Keratinocyte (primary cell): ENCODE results near the gene IQCK. TPM values are rescaled to one million over a fixed set of nuclear protein-coding genes. Genes with fewer than 3 reads are reported as not detected.

Experiments
- DNase-seq: peaks from one replicate; pipeline ENCODE4 v3.0.0-alpha.2; 2011; ENCODE audit warnings: low read depth, missing footprints, low spot score
- FAIRE-seq: peaks from 2 replicates; lab custom pipeline; 2011; peaks lifted over from hg19 to GRCh38; lab: Jason Lieb, UNC
- H2AFZ ChIP-seq: 2 replicates; pipeline ENCODE4 v1.6.0; 2012; ENCODE audit warnings: low read length, control low read depth, inconsistent platforms; ENCODE audit not compliant: control insufficient read depth
- H3K27ac ChIP-seq: 2 replicates; pipeline ENCODE4 v1.5.1; 2011; ENCODE audit warnings: low read length; ENCODE audit not compliant: control insufficient read depth, insufficient read depth
- H3K27me3 ChIP-seq: 3 replicates; pipeline ENCODE4 v1.6.0; 2011; ENCODE audit warnings: low read length; ENCODE audit not compliant: control insufficient read depth, insufficient read depth; ENCODE audit errors: extremely low read depth
- H3K36me3 ChIP-seq, 2 experiments: 2 replicates in 1 of 2; 3 replicates in 1 of 2; pipeline ENCODE4 v1.5.1; 2011; ENCODE audit warnings: low read length in 2 of 2, mild to moderate bottlenecking in 1 of 2; ENCODE audit not compliant: control insufficient read depth in 2 of 2, insufficient read depth in 2 of 2; ENCODE audit errors: extremely low read depth in 1 of 2
- H3K4me1 ChIP-seq: 3 replicates; pipeline ENCODE4 v1.5.1; 2011; ENCODE audit warnings: low read length; ENCODE audit not compliant: control insufficient read depth, insufficient read depth; ENCODE audit errors: extremely low read depth
- H3K4me2 ChIP-seq: 3 replicates; pipeline ENCODE4 v1.6.0; 2011; ENCODE audit warnings: low read depth, low read length; ENCODE audit not compliant: control insufficient read depth, insufficient read depth; ENCODE audit errors: extremely low read depth
- H3K4me3 ChIP-seq, 3 experiments: fragments of 200-600 bp in 1 of 3; sonication (generic) in 1 of 3; 2 replicates in 2 of 3; 3 replicates in 1 of 3; pipeline ENCODE4 v1.5.1; 2011 to 2016; ENCODE audit warnings: low read length in 3 of 3, mild to moderate bottlenecking in 3 of 3, control low read depth in 2 of 3, inconsistent platforms in 1 of 3, low read depth in 1 of 3, mixed read lengths in 1 of 3, mixed run types in 1 of 3, moderate library complexity in 1 of 3; ENCODE audit not compliant: control insufficient read depth in 2 of 3, insufficient read depth in 2 of 3; ENCODE audit errors: extremely low read depth in 1 of 3
- H3K79me2 ChIP-seq: 2 replicates; pipeline ENCODE4 v1.6.0; 2012; ENCODE audit warnings: low read length; ENCODE audit not compliant: control insufficient read depth, insufficient read depth
- H3K9ac ChIP-seq: 3 replicates; pipeline ENCODE4 v1.6.0; 2011; ENCODE audit warnings: low read length; ENCODE audit not compliant: control insufficient read depth, insufficient read depth; ENCODE audit errors: extremely low read depth
- H3K9me1 ChIP-seq: 3 replicates; pipeline ENCODE4 v1.6.0; 2011; ENCODE audit warnings: low read length; ENCODE audit not compliant: control insufficient read depth, insufficient read depth; ENCODE audit errors: extremely low read depth
- H3K9me3 ChIP-seq: 2 replicates; pipeline ENCODE4 v1.5.1; 2012; ENCODE audit warnings: low read depth, low read length; ENCODE audit not compliant: control insufficient read depth
- H4K20me1 ChIP-seq: 3 replicates; pipeline ENCODE4 v1.6.0; 2011; ENCODE audit warnings: low read length; ENCODE audit not compliant: control insufficient read depth, insufficient read depth; ENCODE audit errors: extremely low read depth
- EZH2 ChIP-seq: IDR thresholded peaks from one replicate; pipeline ENCODE4 v1.6.1; 2012; ENCODE audit warnings: inconsistent platforms, mild to moderate bottlenecking, low read length, moderate library complexity
- dilution Hi-C: fragments of 300-500 bp; cut with MboI; formaldehyde crosslinking; loops from one replicate; pipeline ENCODE4 v1.7.0; 2020; ENCODE audit warnings: low sequenced_read_pairs; ENCODE audit not compliant: extremely low pct_ligation_motif_present
- polyA minus RNA-seq, 3 experiments: library from RNA; depleted of rRNA, polyadenylated mRNA; stranded (reverse); fragments of >200 nt; gene quantifications; 1 replicate in 1 of 3; 2 replicates in 1 of 3; 3 replicates in 1 of 3; pipeline ENCODE4 v1.2.3, GENCODE V29; 2011
- polyA plus RNA-seq, 5 experiments: library from polyadenylated mRNA; depleted of rRNA in 3 of 5; stranded (reverse) in 3 of 5; stranded (forward) in 1 of 5; unstranded in 1 of 5; fragments of >200 nt; gene quantifications; 1 replicate in 1 of 5; 2 replicates in 3 of 5; 3 replicates in 1 of 5; pipeline versions ENCODE4 v1.2.1 to v1.2.3, GENCODE V29; 2011 to 2012; ENCODE audit warnings: missing spikeins in 2 of 5, low read depth in 1 of 5, low replicate concordance in 1 of 5
- TF ChIP-seq, protein P1 (sequence below), 3 experiments: IDR thresholded peaks in 1 of 3; conservative IDR thresholded peaks in 1 of 3; optimal IDR thresholded peaks in 1 of 3; 2 replicates in 2 of 3; 3 replicates in 1 of 3; pipeline versions ENCODE3 to v1.5.1; 2011; ENCODE audit warnings: low read length in 3 of 3, mild to moderate bottlenecking in 3 of 3, moderate library complexity in 2 of 3, control low read depth in 1 of 3, inconsistent platforms in 1 of 3; ENCODE audit not compliant: insufficient read depth in 2 of 3; ENCODE audit errors: extremely low read depth in 1 of 3

Gene IQCK, protein sequence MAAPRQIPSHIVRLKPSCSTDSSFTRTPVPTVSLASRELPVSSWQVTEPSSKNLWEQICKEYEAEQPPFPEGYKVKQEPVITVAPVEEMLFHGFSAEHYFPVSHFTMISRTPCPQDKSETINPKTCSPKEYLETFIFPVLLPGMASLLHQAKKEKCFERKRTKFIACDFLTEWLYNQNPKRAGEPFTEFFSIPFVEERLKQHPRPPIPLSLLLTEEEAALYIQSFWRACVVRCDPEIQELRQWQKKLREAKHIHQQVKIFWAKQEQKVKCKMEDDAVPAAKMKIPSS
- polyA plus RNA-seq (7.1 to 9.7 TPM (median 9.6 TPM) in 3 replicates), polyA minus RNA-seq (0.62 to 10.9 TPM (median 7.4 TPM) in 3 replicates)
- polyA plus RNA-seq (2011; ENCODE audit: low read depth), result 2.6 TPM
- polyA plus RNA-seq (2011; cell fraction: cytosol; rRNA removed), result 8.4 and 13.0 TPM in 2 replicates
- polyA plus RNA-seq (2011; cell fraction: nucleus; rRNA removed), result 11.2 and 12.5 TPM in 2 replicates
- 3.4 and 6.4 TPM in 2 replicates for polyA plus RNA-seq (2012; ENCODE audit: low replicate concordance)
- 4.8 TPM for polyA minus RNA-seq (2011; cell fraction: cytosol; rRNA and poly(A)+ RNA removed)
- polyA minus RNA-seq (2011; cell fraction: nucleus; rRNA and poly(A)+ RNA removed), result 5.4 and 7.8 TPM in 2 replicates

DNA sequence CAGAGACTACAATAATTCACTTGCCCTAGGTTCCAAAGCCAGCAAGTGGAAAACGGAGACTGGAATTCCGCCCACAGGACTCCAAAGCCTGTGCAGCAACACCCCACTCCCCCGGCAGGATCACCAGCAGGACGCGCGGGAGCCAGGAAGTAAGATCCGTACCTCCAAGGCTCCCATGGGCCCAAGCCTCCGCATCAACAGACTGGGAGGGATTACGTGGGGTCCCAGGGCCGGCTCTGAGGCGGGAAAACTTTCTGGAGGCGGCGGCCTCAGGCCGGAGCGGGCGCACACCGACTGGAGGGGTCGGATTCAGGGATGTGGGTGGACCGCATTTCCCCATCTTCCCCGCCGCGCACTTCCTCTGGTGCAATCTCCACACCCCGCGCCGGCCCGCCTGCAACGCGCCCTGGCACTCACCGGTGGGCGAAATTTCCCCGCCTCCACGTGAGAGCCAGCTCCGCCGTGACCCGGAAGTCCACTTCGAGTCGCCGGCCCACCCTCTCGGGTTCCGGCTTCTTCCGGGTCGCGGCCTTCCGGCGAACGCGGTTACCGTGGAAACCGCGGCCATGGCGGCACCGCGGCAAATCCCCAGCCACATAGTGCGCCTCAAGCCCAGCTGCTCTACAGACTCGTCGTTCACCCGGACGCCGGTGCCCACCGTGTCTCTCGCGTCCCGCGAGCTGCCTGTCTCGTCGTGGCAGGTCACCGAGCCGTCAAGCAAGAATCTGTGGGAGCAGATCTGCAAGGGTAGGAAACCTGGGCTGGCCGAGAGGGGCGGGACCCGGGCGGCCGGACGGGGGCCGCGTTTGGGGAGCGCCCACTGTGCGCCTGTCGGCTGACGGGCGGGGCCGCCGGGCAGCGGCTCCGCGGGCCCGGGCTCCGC, at the start of gene IQCK, which contains the start of gene KNOP1:
TSS of gene IQCK (plus strand) at position 531 of the 883 bp plus-strand sequence. CDS start at position 567, 36 bp downstream.
TSS of gene KNOP1 (minus strand) at position 487 of the 883 bp plus-strand sequence. CDS start 3,192 bp downstream, outside the sequence.
- TF ChIP-seq, protein P1, sequence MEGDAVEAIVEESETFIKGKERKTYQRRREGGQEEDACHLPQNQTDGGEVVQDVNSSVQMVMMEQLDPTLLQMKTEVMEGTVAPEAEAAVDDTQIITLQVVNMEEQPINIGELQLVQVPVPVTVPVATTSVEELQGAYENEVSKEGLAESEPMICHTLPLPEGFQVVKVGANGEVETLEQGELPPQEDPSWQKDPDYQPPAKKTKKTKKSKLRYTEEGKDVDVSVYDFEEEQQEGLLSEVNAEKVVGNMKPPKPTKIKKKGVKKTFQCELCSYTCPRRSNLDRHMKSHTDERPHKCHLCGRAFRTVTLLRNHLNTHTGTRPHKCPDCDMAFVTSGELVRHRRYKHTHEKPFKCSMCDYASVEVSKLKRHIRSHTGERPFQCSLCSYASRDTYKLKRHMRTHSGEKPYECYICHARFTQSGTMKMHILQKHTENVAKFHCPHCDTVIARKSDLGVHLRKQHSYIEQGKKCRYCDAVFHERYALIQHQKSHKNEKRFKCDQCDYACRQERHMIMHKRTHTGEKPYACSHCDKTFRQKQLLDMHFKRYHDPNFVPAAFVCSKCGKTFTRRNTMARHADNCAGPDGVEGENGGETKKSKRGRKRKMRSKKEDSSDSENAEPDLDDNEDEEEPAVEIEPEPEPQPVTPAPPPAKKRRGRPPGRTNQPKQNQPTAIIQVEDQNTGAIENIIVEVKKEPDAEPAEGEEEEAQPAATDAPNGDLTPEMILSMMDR (optimal IDR thresholded peaks at IDR 0.05 in 1 of 3, IDR thresholded peaks at IDR 0.05 in 1 of 3, conservative IDR thresholded peaks at IDR 0.05 in 1 of 3; ENCODE audit: extremely low read depth in 1 of 3, insufficient read depth in 2 of 3, low read length in 3 of 3), result no peak
- TF ChIP-seq EZH2, result no peak
- dilution Hi-C loops, result no loop called here
- peaks cover 6% of the 10 kb centered on the region in 2 experiments for H3K36me3 ChIP-seq
- no peaks in the 10 kb centered on the region for H4K20me1 ChIP-seq
- peak within 1 kb of the TSS; percentile 77 to 91 (median 78) for H3K4me3 ChIP-seq
- H3K79me2 ChIP-seq, result peaks cover 40% of the 10 kb centered on the region
- DNase-seq, result no peak
- H3K4me1 ChIP-seq, result peaks cover 15% of the 10 kb centered on the region
- peak within 1 kb of the TSS; percentile 95 for H3K4me2 ChIP-seq
- no peaks in the 10 kb centered on the region for H3K9me1 ChIP-seq
- peak within 1 kb of the TSS; percentile 88 for H3K9ac ChIP-seq
- peak within 1 kb of the TSS; percentile 99 for H2AFZ ChIP-seq
- no peak for FAIRE-seq
- H3K27ac ChIP-seq, result peak within 1 kb of the TSS; percentile 82
- no peaks in the 10 kb centered on the region for H3K27me3 ChIP-seq
- H3K9me3 ChIP-seq, result no peaks in the 10 kb centered on the region

- FAIRE-seq, result no peak
- Histone ChIP-seq H3K79me2 (no peaks in the 10 kb centered on the region), H4K20me1 (no peaks in the 10 kb centered on the region), H2AFZ (no peak overlapping the region), H3K27ac (no peak overlapping the region), H3K9me3 (no peaks in the 10 kb centered on the region), H3K36me3 (peaks cover 0 to 2% of the 10 kb centered on the region in 2 experiments), H3K4me2 (no peak overlapping the region), H3K4me3 (no peak overlapping the region), H3K9ac (no peak overlapping the region), H3K9me1 (no peaks in the 10 kb centered on the region), H3K27me3 (no peaks in the 10 kb centered on the region), H3K4me1 (peaks cover 7% of the 10 kb centered on the region)
- TF ChIP-seq EZH2, result no peak
- TF ChIP-seq, protein P1 (optimal IDR thresholded peaks at IDR 0.05 in 1 of 3, IDR thresholded peaks at IDR 0.05 in 1 of 3, conservative IDR thresholded peaks at IDR 0.05 in 1 of 3; ENCODE audit: extremely low read depth in 1 of 3, insufficient read depth in 2 of 3, low read length in 3 of 3), result no peak
- dilution Hi-C loops, result no loop called here
- no peak for DNase-seq
Measured at GRCh38 chr16:19672378-19672777, 45.7 kb upstream of the IQCK start.
